Measurements from ENCODE around the gene ADAM33. TPM values are rescaled to one million over a fixed set of nuclear protein-coding genes. Genes with fewer than 3 reads are reported as not detected.

Gene ADAM33
- total RNA-seq, 1 donor from 2014 or later, result 7.0 TPM

DNA sequence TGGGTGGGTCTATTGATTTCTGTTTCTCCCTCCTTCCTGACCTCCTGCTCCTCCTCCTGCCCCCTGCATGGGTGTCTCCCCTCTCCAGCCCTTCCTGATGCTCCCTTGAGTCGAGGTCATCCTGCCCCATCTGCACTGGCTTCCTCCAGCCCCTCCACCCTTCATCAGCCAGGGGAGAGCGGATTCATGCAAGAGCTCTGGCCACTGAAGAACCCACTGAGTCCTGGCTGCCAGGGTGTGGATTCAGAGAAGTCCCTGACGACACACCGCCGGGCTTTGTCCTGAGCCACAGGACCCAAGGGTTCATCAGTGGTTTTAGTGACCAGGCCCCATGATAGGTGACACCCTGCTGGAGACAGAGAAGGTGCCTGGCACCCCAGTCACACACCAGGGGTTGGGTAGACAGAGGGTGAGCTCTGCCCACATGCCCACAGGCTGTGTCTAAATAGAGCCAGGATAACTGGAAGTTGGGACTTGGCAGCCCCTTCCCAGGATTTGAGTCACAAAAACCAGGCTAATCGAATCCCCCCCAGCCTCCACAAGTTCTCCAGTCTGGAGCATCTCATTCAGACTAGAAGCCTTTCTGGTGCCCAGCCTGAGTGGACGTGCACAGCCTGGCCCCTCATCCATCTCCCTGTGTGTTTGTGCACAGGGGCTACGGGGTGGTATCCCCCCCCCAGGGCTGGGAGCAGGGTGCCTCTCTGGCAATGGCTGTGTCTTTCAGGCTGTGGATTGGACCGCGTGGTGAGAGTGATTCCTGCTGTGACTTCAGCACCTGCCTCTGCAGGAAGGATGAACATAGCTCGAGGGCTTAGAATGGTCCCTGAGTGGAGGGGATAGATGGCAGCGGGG is 19.8 kb downstream of the ADAM33 start:
- Histone ChIP-seq H3K36me3 (no peaks in the 10 kb centered on the region), H3K4me3 (no peak overlapping the region), H3K9ac (no peak overlapping the region), H3K27ac (no peak overlapping the region), H3K4me1 (peaks cover 5% of the 10 kb centered on the region), H3K79me2 (ENCODE audit: low read depth) (no peaks in the 10 kb centered on the region), H3K9me3 (ENCODE audit: low read depth) (no peaks in the 10 kb centered on the region), H3F3A (ENCODE audit: low read depth) (no peaks in the 10 kb centered on the region), H4K20me1 (ENCODE audit: low read depth) (no peaks in the 10 kb centered on the region), H3K4me2 (no peak overlapping the region), H2AFZ (replicated peaks) (no peak overlapping the region), H3K27me3 (peaks cover 11% of the 10 kb centered on the region)
- Mint-ChIP-seq H3K4me1 (peaks cover 14% of the 10 kb centered on the region), H3K9me3 (peaks cover 4% of the 10 kb centered on the region), H3K27me3 (ENCODE audit: insufficient read depth, low read depth) (peaks cover 15% of the 10 kb centered on the region), H3K4me3 (no peak overlapping the region), H3K27ac (no peak overlapping the region), H3K36me3 (no peaks in the 10 kb centered on the region)
- DNase-seq (ENCODE audit: low spot score), result no peak
- TF ChIP-seq CTCF (IDR thresholded peaks at IDR 0.05) (no peak), EZH2 (IDR thresholded peaks at IDR 0.05) (no peak), EZH2phosphoT487 (IDR thresholded peaks at IDR 0.05) (no peak)

DNA sequence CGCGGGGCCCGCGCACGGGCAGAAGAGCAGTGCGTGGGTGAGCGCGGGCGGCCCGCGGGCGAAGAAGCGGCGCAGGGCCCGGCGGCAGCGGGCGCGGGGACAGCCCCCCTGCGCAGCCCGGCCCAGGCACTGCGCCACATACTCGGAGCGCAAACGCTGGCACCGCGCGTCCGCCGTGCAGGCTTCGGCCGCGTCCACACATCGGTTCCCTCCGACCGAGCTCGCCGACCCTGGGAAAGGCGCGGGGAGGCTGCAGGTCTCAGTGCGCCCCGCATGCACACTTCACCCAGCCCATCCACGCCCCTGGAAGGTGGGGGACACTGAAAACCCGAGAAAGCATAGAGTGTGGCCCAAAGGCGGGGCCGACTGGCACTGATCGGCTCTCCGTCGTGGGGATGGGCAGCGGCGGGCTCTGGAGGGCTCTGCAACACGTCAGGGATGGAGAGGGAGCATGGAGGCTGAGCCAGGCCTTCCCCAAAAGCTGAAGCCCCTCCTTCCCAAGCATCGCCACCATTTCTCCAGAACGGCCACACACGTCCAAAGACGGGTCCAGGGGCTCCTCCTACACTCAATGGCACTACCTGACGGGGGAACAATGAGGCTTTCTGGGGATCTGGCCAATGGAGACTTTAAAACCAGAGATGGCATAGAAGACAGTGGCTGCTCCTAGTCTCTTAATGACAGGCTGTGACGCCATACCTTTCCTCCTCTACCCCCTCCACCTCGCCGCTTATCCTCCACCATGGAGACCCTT is 20.6 kb downstream of the ADAM33 start:
- Histone ChIP-seq H3K79me2 (ENCODE audit: low read depth) (no peaks in the 10 kb centered on the region), H3K27ac (no peak overlapping the region), H3F3A (ENCODE audit: low read depth) (no peaks in the 10 kb centered on the region), H3K4me2 (no peak overlapping the region), H2AFZ (replicated peaks) (no peak overlapping the region), H3K9me3 (ENCODE audit: low read depth) (no peaks in the 10 kb centered on the region), H3K4me3 (no peak overlapping the region), H3K9ac (no peak overlapping the region), H4K20me1 (ENCODE audit: low read depth) (no peaks in the 10 kb centered on the region), H3K4me1 (peaks cover 5% of the 10 kb centered on the region), H3K36me3 (no peaks in the 10 kb centered on the region), H3K27me3 (peaks cover 11% of the 10 kb centered on the region)
- peaks cover 4% of the 10 kb centered on the region for H3K9me3 Mint-ChIP-seq
- H3K27ac Mint-ChIP-seq, result no peak overlapping the region
- TF ChIP-seq CTCF (IDR thresholded peaks at IDR 0.05) (no peak), EZH2 (IDR thresholded peaks at IDR 0.05) (no peak), EZH2phosphoT487 (IDR thresholded peaks at IDR 0.05) (no peak)
- peaks cover 16% of the 10 kb centered on the region for H3K27me3 Mint-ChIP-seq (ENCODE audit: insufficient read depth, low read depth)
- H3K36me3 Mint-ChIP-seq, result no peaks in the 10 kb centered on the region
- no peak for DNase-seq (ENCODE audit: low spot score)
- no peak overlapping the region for H3K4me3 Mint-ChIP-seq
- H3K4me1 Mint-ChIP-seq, result peaks cover 12% of the 10 kb centered on the region

DNA sequence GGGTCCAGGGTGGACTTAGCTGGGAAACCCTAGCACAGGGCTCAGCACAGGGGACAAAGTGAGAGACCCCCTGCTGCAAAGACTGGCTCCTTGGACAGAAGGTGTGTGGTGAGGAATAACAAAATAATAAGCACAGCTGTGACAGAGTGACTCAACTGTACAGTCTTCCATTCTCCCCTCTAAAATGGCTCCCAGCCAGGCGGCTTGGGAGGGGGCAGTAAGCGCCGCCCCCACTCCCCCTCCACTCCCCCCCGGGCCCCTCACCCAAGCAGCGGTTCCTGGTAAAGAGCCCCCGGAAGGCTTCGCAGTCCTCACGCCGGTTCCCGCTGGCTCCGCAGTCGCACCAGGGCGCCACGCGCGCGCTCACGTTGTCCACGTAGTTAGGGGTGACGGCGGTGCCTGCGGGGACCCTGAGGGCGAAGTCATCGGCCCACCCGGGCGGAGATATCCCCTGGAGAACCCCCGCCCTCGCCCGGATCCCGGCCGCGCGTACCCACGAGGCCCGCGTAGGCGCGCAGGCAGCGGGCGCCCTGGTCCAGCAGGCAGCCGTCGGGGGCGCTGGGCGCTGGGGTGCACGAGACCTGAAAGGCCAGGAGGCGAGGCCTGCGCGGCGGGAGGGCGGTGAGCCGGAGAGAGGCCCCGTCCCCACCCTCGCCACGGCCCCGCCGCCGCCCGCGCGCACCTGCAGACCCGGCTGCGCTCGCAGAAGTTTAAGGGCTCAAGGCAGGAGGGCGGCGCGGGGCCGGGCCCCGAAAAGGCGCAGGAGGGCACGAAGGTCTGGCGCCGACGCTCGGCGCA is 21.3 kb downstream of the ADAM33 start:
- peaks cover 16% of the 10 kb centered on the region for H3K27me3 Mint-ChIP-seq (ENCODE audit: insufficient read depth, low read depth)

More for the DNA sequence above, 21.3 kb downstream of the ADAM33 start:
- Histone ChIP-seq H3K36me3 (no peaks in the 10 kb centered on the region), H3F3A (ENCODE audit: low read depth) (no peaks in the 10 kb centered on the region), H4K20me1 (ENCODE audit: low read depth) (no peaks in the 10 kb centered on the region), H3K4me3 (no peak overlapping the region), H2AFZ (replicated peaks) (no peak overlapping the region), H3K4me2 (no peak overlapping the region), H3K27ac (no peak overlapping the region), H3K9ac (no peak overlapping the region), H3K4me1 (peaks cover 5% of the 10 kb centered on the region), H3K27me3 (peaks cover 11% of the 10 kb centered on the region), H3K9me3 (ENCODE audit: low read depth) (no peaks in the 10 kb centered on the region), H3K79me2 (ENCODE audit: low read depth) (no peaks in the 10 kb centered on the region)
- no peaks in the 10 kb centered on the region for H3K36me3 Mint-ChIP-seq
- no peak for DNase-seq (ENCODE audit: low spot score)
- peaks cover 12% of the 10 kb centered on the region for H3K4me1 Mint-ChIP-seq
- H3K9me3 Mint-ChIP-seq, result peaks cover 4% of the 10 kb centered on the region
- H3K4me3 Mint-ChIP-seq, result no peak overlapping the region
- no peak for TF ChIP-seq EZH2 (IDR thresholded peaks at IDR 0.05)
- H3K27ac Mint-ChIP-seq, result no peak overlapping the region
